Subcutaneous abdominal adipose tissue (tissue), 5 donors: ENCODE data around the gene OR52M1.

Experiments used
- H3K27ac ChIP-seq: one replicate; pipeline ENCODE4 v1.7.0; 2013; ENCODE audit warnings: low read depth, mild to moderate bottlenecking, inconsistent platforms, low read length, moderate library complexity
- H3K27me3 ChIP-seq, 5 donors: one replicate each; pipeline ENCODE4 v1.7.0; 2013; ENCODE audit warnings: low read length in 5 of 5, inconsistent platforms in 1 of 5; ENCODE audit not compliant: control insufficient read depth in 5 of 5, insufficient read depth in 4 of 5
- H3K36me3 ChIP-seq, 5 donors: one replicate each; pipeline ENCODE4 v1.7.0; 2013; ENCODE audit warnings: low read length in 5 of 5; ENCODE audit not compliant: control insufficient read depth in 5 of 5, insufficient read depth in 5 of 5
- H3K4me1 ChIP-seq, 5 donors: one replicate each; pipeline ENCODE4 v1.7.0; 2013; ENCODE audit warnings: low read length in 5 of 5, mild to moderate bottlenecking in 3 of 5, moderate library complexity in 1 of 5; ENCODE audit not compliant: control insufficient read depth in 5 of 5, insufficient read depth in 5 of 5
- H3K4me3 ChIP-seq, 5 donors: one replicate each; pipeline ENCODE4 v1.7.0; 2013; ENCODE audit warnings: low read length in 5 of 5, low read depth in 1 of 5
- H3K9ac ChIP-seq, 5 donors: one replicate each; pipeline ENCODE4 v1.7.0; 2013; ENCODE audit warnings: low read length in 5 of 5, mild to moderate bottlenecking in 4 of 5, moderate library complexity in 3 of 5
- H3K9me3 ChIP-seq, 5 donors: one replicate each; pipeline ENCODE4 v1.7.0; 2013; ENCODE audit warnings: low read length in 5 of 5; ENCODE audit not compliant: control insufficient read depth in 5 of 5
- donor health status: healthy.
- donor health status: healthy.
- donor health status: healthy.
- donor health status: healthy.
- donor health status: healthy.

Gene OR52M1

GRCh38 chr11:4560467-4560866 lies 15.5 kb downstream of the OR52M1 start:
- no peak overlapping the region for H3K27ac ChIP-seq
- peaks cover 0 to 3% (median 0%) of the 10 kb centered on the region in 5 donors for H3K4me1 ChIP-seq
- no peak overlapping the region for H3K9ac ChIP-seq
- H3K4me3 ChIP-seq = no peak overlapping the region
- no peaks in the 10 kb centered on the region for H3K27me3 ChIP-seq
- no peaks in the 10 kb centered on the region for H3K36me3 ChIP-seq
- H3K9me3 ChIP-seq = peaks cover 0 to 6% (median 0%) of the 10 kb centered on the region in 5 donors

GRCh38 chr11:4565371-4565770 lies 20.4 kb downstream of the OR52M1 start:
- Histone ChIP-seq H3K27ac (peak overlapping the region; percentile 75), H3K9me3 (peaks cover 0 to 6% (median 0%) of the 10 kb centered on the region in 5 donors), H3K4me3 (no peak overlapping the region), H3K9ac (no peak overlapping the region), H3K4me1 (peaks cover 0 to 18% (median 0%) of the 10 kb centered on the region in 5 donors), H3K36me3 (no peaks in the 10 kb centered on the region), H3K27me3 (no peaks in the 10 kb centered on the region)

GRCh38 chr11:4569075-4569474 lies 24.1 kb downstream of the OR52M1 start:
- Histone ChIP-seq H3K9ac (no peak overlapping the region), H3K27ac (no peak overlapping the region), H3K4me3 (no peak overlapping the region), H3K36me3 (no peaks in the 10 kb centered on the region), H3K27me3 (no peaks in the 10 kb centered on the region), H3K9me3 (peaks cover 0 to 3% (median 0%) of the 10 kb centered on the region in 5 donors), H3K4me1 (peaks cover 0 to 18% (median 0%) of the 10 kb centered on the region in 5 donors)

- Histone ChIP-seq H3K27ac (no peak overlapping the region), H3K36me3 (no peaks in the 10 kb centered on the region), H3K27me3 (peaks cover 0 to 3% (median 0%) of the 10 kb centered on the region in 5 donors), H3K4me1 (no peaks in the 10 kb centered on the region), H3K9ac (no peak overlapping the region), H3K9me3 (no peaks in the 10 kb centered on the region), H3K4me3 (no peak overlapping the region)
Measured at GRCh38 chr11:4576880-4577279, 31.9 kb downstream of the OR52M1 start.

GRCh38 chr11:4577761-4578160 lies 32.8 kb downstream of the OR52M1 start:
- peaks cover 0 to 3% (median 0%) of the 10 kb centered on the region in 5 donors for H3K27me3 ChIP-seq
- H3K4me1 ChIP-seq = no peaks in the 10 kb centered on the region
- H3K4me3 ChIP-seq = no peak overlapping the region
- no peak overlapping the region for H3K9ac ChIP-seq
- no peaks in the 10 kb centered on the region for H3K36me3 ChIP-seq
- no peak overlapping the region for H3K27ac ChIP-seq
- H3K9me3 ChIP-seq = no peaks in the 10 kb centered on the region

GRCh38 chr11:4578624-4579023 lies 33.6 kb downstream of the OR52M1 start:
- no peak overlapping the region for H3K9ac ChIP-seq
- no peak overlapping the region for H3K27ac ChIP-seq
- no peaks in the 10 kb centered on the region for H3K4me1 ChIP-seq
- no peaks in the 10 kb centered on the region for H3K9me3 ChIP-seq
- no peak overlapping the region for H3K4me3 ChIP-seq
- H3K27me3 ChIP-seq = peaks cover 0 to 6% (median 0%) of the 10 kb centered on the region in 5 donors
- no peaks in the 10 kb centered on the region for H3K36me3 ChIP-seq

GRCh38 chr11:4580124-4580523 lies 35.1 kb downstream of the OR52M1 start:
- Histone ChIP-seq H3K4me3 (no peak overlapping the region), H3K4me1 (no peaks in the 10 kb centered on the region), H3K36me3 (no peaks in the 10 kb centered on the region), H3K27me3 (peaks cover 0 to 6% (median 0%) of the 10 kb centered on the region in 5 donors), H3K9me3 (no peaks in the 10 kb centered on the region), H3K9ac (no peak overlapping the region), H3K27ac (no peak overlapping the region)

- Histone ChIP-seq H3K9ac (no peak within 1 kb of the TSS), H3K27me3 (peaks cover 0 to 9% (median 0%) of the 10 kb centered on the region in 5 donors), H3K9me3 (no peaks in the 10 kb centered on the region), H3K4me1 (no peaks in the 10 kb centered on the region), H3K27ac (no peak within 1 kb of the TSS), H3K4me3 (no peak within 1 kb of the TSS), H3K36me3 (no peaks in the 10 kb centered on the region)
Measured at GRCh38 chr11:4581443-4581842, 36.5 kb downstream of the OR52M1 start, which contains the start of gene OR52I2. TSS of gene OR52I2 (plus strand) at chr11:4581743.

GRCh38 chr11:4589017-4589416 lies 44.0 kb downstream of the OR52M1 start:
- no peak overlapping the region for H3K27ac ChIP-seq
- no peaks in the 10 kb centered on the region for H3K4me1 ChIP-seq
- no peak overlapping the region for H3K9ac ChIP-seq
- H3K36me3 ChIP-seq = no peaks in the 10 kb centered on the region
- no peak overlapping the region for H3K4me3 ChIP-seq
- H3K27me3 ChIP-seq = peaks cover 0 to 10% (median 0%) of the 10 kb centered on the region in 5 donors
- no peaks in the 10 kb centered on the region for H3K9me3 ChIP-seq

GRCh38 chr11:4593739-4594138 lies 48.7 kb downstream of the OR52M1 start, which contains the start of gene OR52I1:
TSS of gene OR52I1 (plus strand) at chr11:4594039. CDS start at chr11:4594039, 0 bp downstream.
- H3K9ac ChIP-seq = no peak within 1 kb of the TSS
- peaks cover 0 to 3% (median 0%) of the 10 kb centered on the region in 5 donors for H3K27me3 ChIP-seq
- H3K4me1 ChIP-seq = no peaks in the 10 kb centered on the region
- H3K9me3 ChIP-seq = no peaks in the 10 kb centered on the region
- H3K4me3 ChIP-seq = no peak within 1 kb of the TSS
- H3K36me3 ChIP-seq = peaks cover 4 to 14% (median 11%) of the 10 kb centered on the region in 5 donors
- H3K27ac ChIP-seq = no peak within 1 kb of the TSS
